OCI-LY1 (cell line): ENCODE measurements around the gene CEP131.

ENCODE experiments used
- H2AFZ ChIP-seq: fragments of 200-600 bp; sonication (generic), shearing (Covaris generic); 2 replicates; pipeline ENCODE4 v1.6.0; 2014; ENCODE audit warnings: antibody characterized with exemption, mild to moderate bottlenecking, low read length
- H3F3A ChIP-seq: fragments of 200-600 bp; sonication (generic), shearing (Covaris generic); 2 replicates; pipeline ENCODE4 v1.6.0; 2014; ENCODE audit warnings: mild to moderate bottlenecking, antibody characterized with exemption, low read length, moderate library complexity; ENCODE audit not compliant: insufficient read depth
- H3K27ac ChIP-seq: fragments of 200-600 bp; sonication (generic); 2 replicates; pipeline ENCODE4 v1.5.1; 2014; ENCODE audit warnings: low read length, mixed run types, mild to moderate bottlenecking, low read depth; ENCODE audit not compliant: poor library complexity, severe bottlenecking
- H3K27me3 ChIP-seq: fragments of 200-600 bp; sonication (generic); 2 replicates; pipeline ENCODE4 v1.6.0; 2014; ENCODE audit warnings: antibody characterized with exemption, mild to moderate bottlenecking, low read length, moderate library complexity; ENCODE audit not compliant: insufficient read depth
- H3K36me3 ChIP-seq: fragments of 200-600 bp; sonication (generic); 2 replicates; pipeline ENCODE4 v1.6.1; 2014; ENCODE audit warnings: mild to moderate bottlenecking, antibody characterized with exemption, low read length, moderate library complexity, mixed read lengths; ENCODE audit not compliant: insufficient read depth
- H3K4me1 ChIP-seq: fragments of 200-600 bp; sonication (generic); 2 replicates; pipeline ENCODE4 v1.5.1; 2014; ENCODE audit warnings: mild to moderate bottlenecking, low read length, moderate library complexity; ENCODE audit not compliant: insufficient read depth, severe bottlenecking
- H3K4me2 ChIP-seq: fragments of 200-600 bp; sonication (generic), shearing (Covaris generic); 2 replicates; pipeline ENCODE4 v1.6.1; 2014; ENCODE audit warnings: low read length
- H3K4me3 ChIP-seq: fragments of 200-600 bp; sonication (generic); 2 replicates; pipeline ENCODE4 v1.5.1; 2014; ENCODE audit warnings: low read length, low read depth, mild to moderate bottlenecking, mixed read lengths; ENCODE audit not compliant: poor library complexity, severe bottlenecking
- H3K79me2 ChIP-seq: fragments of 200-600 bp; shearing (Covaris generic); 2 replicates; pipeline ENCODE4 v1.6.1; 2016; ENCODE audit warnings: mixed run types, low read length, mixed read lengths; ENCODE audit not compliant: insufficient read depth
- H3K9ac ChIP-seq: fragments of 200-600 bp; sonication (generic), shearing (Covaris generic); 2 replicates; pipeline ENCODE4 v1.6.1; 2014; ENCODE audit warnings: mild to moderate bottlenecking, low read length, mixed read lengths
- H3K9me2 ChIP-seq: fragments of 200-600 bp; sonication (generic), shearing (Covaris generic); 2 replicates; pipeline ENCODE4 v1.6.1; 2014; ENCODE audit warnings: low read depth, mild to moderate bottlenecking, low read length, mixed read lengths
- H3K9me3 ChIP-seq: fragments of 200-600 bp; shearing (Covaris generic); 2 replicates; pipeline ENCODE4 v1.6.1; 2014; ENCODE audit warnings: low read length, mixed read lengths
- H4K20me1 ChIP-seq: fragments of 200-600 bp; sonication (generic), shearing (Covaris generic); 2 replicates; pipeline ENCODE4 v1.6.0; 2016; ENCODE audit warnings: mild to moderate bottlenecking, low read length; ENCODE audit not compliant: insufficient read depth
- CTCF ChIP-seq: fragments of 200-600 bp; sonication (generic), shearing (Covaris generic); IDR thresholded peaks from 2 replicates; pipeline ENCODE4 v1.5.1; 2017; ENCODE audit warnings: mild to moderate bottlenecking, antibody characterized with exemption, low read length, moderate library complexity, mixed read lengths
- EZH2 ChIP-seq: fragments of 200-600 bp; sonication (generic), shearing (Covaris generic); IDR thresholded peaks from 2 replicates; pipeline ENCODE4 v1.8.0; 2017; ENCODE audit warnings: borderline replicate concordance, mixed run types, mild to moderate bottlenecking, antibody characterized with exemption, low read length, moderate library complexity, mixed read lengths

CEP131 gene

GRCh38 chr17:81188491-81188840 lies 34.3 kb downstream of the CEP131 start:
- no peaks in the 10 kb centered on the region for H3K79me2 ChIP-seq
- no peaks in the 10 kb centered on the region for H3K36me3 ChIP-seq
- H3K27me3 ChIP-seq, result peaks cover 3% of the 10 kb centered on the region
- no peak overlapping the region for H3K27ac ChIP-seq
- no peaks in the 10 kb centered on the region for H4K20me1 ChIP-seq
- H3F3A ChIP-seq, result no peaks in the 10 kb centered on the region
- H3K9ac ChIP-seq, result no peak overlapping the region
- H3K9me3 ChIP-seq, result no peaks in the 10 kb centered on the region
- no peak overlapping the region for H3K4me2 ChIP-seq
- no peak overlapping the region for H3K4me3 ChIP-seq
- TF ChIP-seq EZH2 (no peak), CTCF (no peak)
- no peak overlapping the region for H2AFZ ChIP-seq
- no peaks in the 10 kb centered on the region for H3K4me1 ChIP-seq
- H3K9me2 ChIP-seq, result no peaks in the 10 kb centered on the region

GRCh38 chr17:81187586-81188490 lies 34.9 kb downstream of the CEP131 start:
- Histone ChIP-seq H3K4me3 (no peak overlapping the region), H3K9ac (no peak overlapping the region), H3K4me2 (no peak overlapping the region), H4K20me1 (no peaks in the 10 kb centered on the region), H2AFZ (no peak overlapping the region), H3K79me2 (no peaks in the 10 kb centered on the region), H3F3A (no peaks in the 10 kb centered on the region), H3K4me1 (no peaks in the 10 kb centered on the region), H3K27ac (no peak overlapping the region), H3K9me2 (no peaks in the 10 kb centered on the region), H3K9me3 (no peaks in the 10 kb centered on the region), H3K36me3 (no peaks in the 10 kb centered on the region), H3K27me3 (peaks cover 4% of the 10 kb centered on the region)
- TF ChIP-seq EZH2 (no peak), CTCF (no peak)

DNA sequence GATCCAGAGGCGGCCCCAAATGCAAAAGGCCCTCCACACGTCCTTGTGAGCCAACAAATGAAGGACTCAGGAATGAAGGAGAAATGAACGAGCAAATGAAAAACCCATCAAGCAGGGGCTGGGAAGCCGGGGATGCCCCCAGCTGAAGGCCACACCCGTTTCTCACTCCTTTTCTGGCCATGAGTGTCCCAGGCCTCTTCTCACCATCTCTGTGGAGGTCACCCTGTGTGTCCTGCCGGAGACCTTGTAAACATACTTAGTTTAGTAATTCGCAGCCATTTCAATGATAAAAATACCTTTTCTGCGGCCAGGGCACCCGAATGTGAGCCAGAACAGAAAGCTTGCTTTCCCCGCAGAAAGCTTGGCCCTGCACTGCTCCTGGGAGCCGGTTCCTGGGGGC lies 35.6 kb downstream of the CEP131 start:
- Histone ChIP-seq H3F3A (no peaks in the 10 kb centered on the region), H3K4me3 (no peak overlapping the region), H3K27ac (no peak overlapping the region), H3K36me3 (no peaks in the 10 kb centered on the region), H3K79me2 (no peaks in the 10 kb centered on the region), H3K9me3 (no peaks in the 10 kb centered on the region), H3K27me3 (peaks cover 4% of the 10 kb centered on the region), H3K4me1 (no peaks in the 10 kb centered on the region), H3K9me2 (no peaks in the 10 kb centered on the region), H3K4me2 (no peak overlapping the region), H2AFZ (no peak overlapping the region), H3K9ac (no peak overlapping the region), H4K20me1 (no peaks in the 10 kb centered on the region)
- no peak for TF ChIP-seq EZH2
- TF ChIP-seq CTCF, result no peak
